Chondrocyte (in vitro differentiated cells): ENCODE results near the gene TCF7L1. TPM values are rescaled to one million over a fixed set of nuclear protein-coding genes. Genes with fewer than 3 reads are reported as not detected.

Experiments
- DNase-seq: peaks from one replicate; pipeline ENCODE4 v3.0.0; 2021; ENCODE audit warnings: mixed read lengths, low spot score
- H3K27ac Mint-ChIP-seq: one replicate; pipeline ENCODE4 v1.8.0; 2021; ENCODE audit warnings: mild to moderate bottlenecking, moderate library complexity, mixed read lengths; ENCODE audit not compliant: unreplicated experiment
- H3K27me3 Mint-ChIP-seq: 2 replicates; pipeline ENCODE4 v1.8.0; 2021; ENCODE audit warnings: low read depth, mixed read lengths
- H3K36me3 Mint-ChIP-seq: 2 replicates; pipeline ENCODE4 v1.8.0; 2021; ENCODE audit warnings: low read depth, mixed read lengths
- H3K4me1 Mint-ChIP-seq: 2 replicates; pipeline ENCODE4 v1.8.0; 2021; ENCODE audit warnings: low read depth, mild to moderate bottlenecking, mixed read lengths
- H3K4me3 Mint-ChIP-seq: one replicate; pipeline ENCODE4 v1.8.0; 2021; ENCODE audit warnings: mild to moderate bottlenecking, moderate library complexity, mixed read lengths; ENCODE audit not compliant: unreplicated experiment
- H3K9me3 Mint-ChIP-seq: 2 replicates; pipeline ENCODE4 v1.8.0; 2021; ENCODE audit warnings: low read depth, mixed read lengths
- total RNA-seq: library from RNA; stranded (reverse); gene quantifications from 3 replicates; pipeline ENCODE4 v1.2.1, GENCODE V29; 2021
- TF ChIP-seq, protein P1 (sequence below): fragments of 200-600 bp; sonication (generic); IDR thresholded peaks from 2 replicates; pipeline ENCODE4 v1.5.0; 2021; ENCODE audit warnings: antibody characterized with exemption, mild to moderate bottlenecking, moderate library complexity

The TCF7L1 gene
- total RNA-seq, 1 donor from 2014 or later, result 35.0 TPM

DNA sequence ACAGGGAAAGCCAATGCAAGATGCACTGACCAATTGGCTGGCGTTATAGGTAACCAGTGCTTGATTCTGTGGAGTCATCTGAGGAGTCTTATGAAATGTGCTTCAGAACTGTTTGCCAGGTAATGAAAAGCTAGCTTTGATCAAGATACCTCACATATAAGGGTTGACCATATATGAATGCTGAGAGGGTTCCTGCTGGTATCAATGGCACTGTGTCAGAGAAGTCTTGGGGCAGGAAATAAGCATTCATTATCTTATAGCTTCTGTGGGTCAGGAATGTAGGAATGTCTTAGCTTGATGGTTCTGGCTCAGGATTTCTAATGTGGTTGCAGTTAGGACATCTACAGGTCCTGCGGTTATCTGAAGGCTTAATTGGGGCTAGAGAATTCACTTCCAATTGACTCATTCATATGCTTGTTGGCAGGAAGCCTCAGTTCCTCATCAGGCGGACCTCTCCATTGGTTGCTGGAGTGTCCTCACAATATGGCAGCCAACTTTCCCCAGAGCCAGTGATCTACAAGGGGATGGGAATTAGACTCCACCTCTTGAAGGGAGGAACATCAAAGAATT is 22.1 kb upstream of the TCF7L1 start:
- no peaks in the 10 kb centered on the region for H3K9me3 Mint-ChIP-seq
- TF ChIP-seq, protein P1, sequence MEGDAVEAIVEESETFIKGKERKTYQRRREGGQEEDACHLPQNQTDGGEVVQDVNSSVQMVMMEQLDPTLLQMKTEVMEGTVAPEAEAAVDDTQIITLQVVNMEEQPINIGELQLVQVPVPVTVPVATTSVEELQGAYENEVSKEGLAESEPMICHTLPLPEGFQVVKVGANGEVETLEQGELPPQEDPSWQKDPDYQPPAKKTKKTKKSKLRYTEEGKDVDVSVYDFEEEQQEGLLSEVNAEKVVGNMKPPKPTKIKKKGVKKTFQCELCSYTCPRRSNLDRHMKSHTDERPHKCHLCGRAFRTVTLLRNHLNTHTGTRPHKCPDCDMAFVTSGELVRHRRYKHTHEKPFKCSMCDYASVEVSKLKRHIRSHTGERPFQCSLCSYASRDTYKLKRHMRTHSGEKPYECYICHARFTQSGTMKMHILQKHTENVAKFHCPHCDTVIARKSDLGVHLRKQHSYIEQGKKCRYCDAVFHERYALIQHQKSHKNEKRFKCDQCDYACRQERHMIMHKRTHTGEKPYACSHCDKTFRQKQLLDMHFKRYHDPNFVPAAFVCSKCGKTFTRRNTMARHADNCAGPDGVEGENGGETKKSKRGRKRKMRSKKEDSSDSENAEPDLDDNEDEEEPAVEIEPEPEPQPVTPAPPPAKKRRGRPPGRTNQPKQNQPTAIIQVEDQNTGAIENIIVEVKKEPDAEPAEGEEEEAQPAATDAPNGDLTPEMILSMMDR, result no peak
- DNase-seq, result no peak
- H3K4me1 Mint-ChIP-seq, result peaks cover 2% of the 10 kb centered on the region
- peaks cover 2% of the 10 kb centered on the region for H3K27me3 Mint-ChIP-seq
- no peak overlapping the region for H3K27ac Mint-ChIP-seq
- H3K4me3 Mint-ChIP-seq, result no peak overlapping the region
- H3K36me3 Mint-ChIP-seq, result no peaks in the 10 kb centered on the region

DNA sequence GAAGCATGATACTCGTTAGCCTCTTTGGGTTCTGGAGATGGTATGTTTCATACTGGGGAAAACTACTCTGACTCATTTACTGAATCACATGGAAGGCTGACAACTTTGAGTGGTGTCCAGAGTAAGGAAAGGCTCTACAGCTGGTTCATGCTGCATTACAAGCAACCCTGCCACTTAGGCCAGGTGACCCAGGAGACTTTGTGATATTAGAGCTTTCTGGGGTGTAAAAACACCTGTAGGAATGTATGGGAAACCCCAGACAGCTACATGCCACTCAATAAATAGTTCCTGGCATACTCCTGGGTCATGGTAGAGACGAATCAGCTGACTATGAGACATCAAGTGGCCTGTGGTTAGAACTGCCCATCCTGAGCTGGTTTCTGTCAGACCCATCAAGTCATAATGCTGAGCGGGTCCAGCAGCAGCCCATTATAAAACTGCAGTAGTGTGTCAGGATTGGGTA is 21.3 kb upstream of the TCF7L1 start:
- TF ChIP-seq, protein P1, result no peak
- peaks cover 2% of the 10 kb centered on the region for H3K27me3 Mint-ChIP-seq
- H3K4me3 Mint-ChIP-seq, result no peak overlapping the region
- DNase-seq, result no peak
- peaks cover 2% of the 10 kb centered on the region for H3K4me1 Mint-ChIP-seq
- H3K27ac Mint-ChIP-seq, result no peak overlapping the region
- no peaks in the 10 kb centered on the region for H3K36me3 Mint-ChIP-seq
- H3K9me3 Mint-ChIP-seq, result no peaks in the 10 kb centered on the region

DNA sequence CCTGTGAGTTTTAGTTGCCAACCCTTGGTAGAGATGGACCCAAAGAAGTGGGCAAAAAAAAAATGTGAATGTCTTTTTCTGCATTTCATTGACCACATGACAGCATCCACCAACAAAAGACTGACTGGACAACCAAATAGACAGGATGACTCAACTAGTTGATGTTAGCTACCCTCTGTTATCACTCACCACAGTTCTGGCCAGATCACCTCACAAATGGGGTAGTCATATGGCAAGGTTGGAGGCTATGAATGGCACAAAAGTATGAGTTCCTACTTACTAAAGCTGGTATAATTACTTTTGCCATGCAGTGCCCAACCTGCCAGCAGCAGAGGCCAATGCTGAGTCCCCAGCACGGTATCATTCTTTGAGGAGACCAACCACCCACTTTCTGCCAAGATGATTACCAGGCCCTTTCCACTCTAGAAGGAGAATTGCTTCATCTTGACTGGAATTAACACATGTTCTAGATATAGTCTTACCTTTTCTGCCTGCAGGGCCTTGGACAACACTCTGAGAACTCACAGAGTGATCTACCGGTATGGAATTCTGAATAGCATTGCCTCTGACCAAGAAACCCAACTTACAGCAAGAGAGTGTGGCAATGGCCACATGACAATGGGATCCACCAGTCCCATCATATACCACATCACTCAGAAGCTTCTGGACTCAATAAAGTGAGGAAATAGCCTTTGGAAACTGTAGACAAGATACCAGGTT is 20.1 kb upstream of the TCF7L1 start:
- Mint-ChIP-seq H3K27me3 (peaks cover 5% of the 10 kb centered on the region), H3K36me3 (no peaks in the 10 kb centered on the region), H3K4me3 (no peak overlapping the region), H3K27ac (no peak overlapping the region), H3K4me1 (peaks cover 4% of the 10 kb centered on the region), H3K9me3 (no peaks in the 10 kb centered on the region)
- DNase-seq, result no peak
- TF ChIP-seq, protein P1, result no peak

DNA sequence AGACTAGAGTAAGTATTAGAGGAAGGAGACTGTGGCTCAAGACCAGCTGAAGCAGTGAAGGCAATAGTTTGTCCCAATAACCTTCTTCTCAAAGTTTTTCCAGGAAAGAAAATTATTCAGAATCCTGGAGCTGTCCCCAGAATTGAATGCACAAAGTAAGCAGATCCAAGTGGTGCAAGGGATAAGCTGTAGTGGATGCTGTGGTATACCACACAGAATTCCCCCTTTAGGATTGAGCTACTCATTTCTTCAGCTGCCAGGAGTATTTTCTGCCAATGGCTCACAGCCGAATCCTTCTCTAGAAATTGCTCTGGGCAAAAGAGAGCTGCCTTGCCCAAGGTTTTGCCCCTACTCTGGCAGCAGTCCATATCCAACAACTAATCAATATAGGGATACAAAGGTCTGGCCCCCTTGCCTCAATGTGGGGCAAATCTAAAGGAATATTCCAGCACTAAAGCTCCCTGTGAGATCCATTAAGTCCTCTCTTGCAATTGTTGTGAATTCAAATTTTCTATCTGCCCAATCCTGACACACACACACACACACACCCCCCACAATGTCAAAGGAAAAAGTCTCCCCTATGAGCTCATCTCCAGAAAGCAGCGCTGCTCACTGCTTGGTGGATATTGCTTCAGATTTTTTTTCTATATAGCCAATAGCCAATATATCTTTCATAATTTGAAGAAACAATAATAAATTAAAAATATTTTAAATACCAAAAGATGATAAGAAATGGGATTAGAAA is 18.4 kb upstream of the TCF7L1 start:
- Mint-ChIP-seq H3K4me1 (peaks cover 5% of the 10 kb centered on the region), H3K36me3 (no peaks in the 10 kb centered on the region), H3K27ac (no peak overlapping the region), H3K27me3 (peaks cover 5% of the 10 kb centered on the region), H3K9me3 (no peaks in the 10 kb centered on the region), H3K4me3 (no peak overlapping the region)
- no peak for DNase-seq
- TF ChIP-seq, protein P1, result no peak

DNA sequence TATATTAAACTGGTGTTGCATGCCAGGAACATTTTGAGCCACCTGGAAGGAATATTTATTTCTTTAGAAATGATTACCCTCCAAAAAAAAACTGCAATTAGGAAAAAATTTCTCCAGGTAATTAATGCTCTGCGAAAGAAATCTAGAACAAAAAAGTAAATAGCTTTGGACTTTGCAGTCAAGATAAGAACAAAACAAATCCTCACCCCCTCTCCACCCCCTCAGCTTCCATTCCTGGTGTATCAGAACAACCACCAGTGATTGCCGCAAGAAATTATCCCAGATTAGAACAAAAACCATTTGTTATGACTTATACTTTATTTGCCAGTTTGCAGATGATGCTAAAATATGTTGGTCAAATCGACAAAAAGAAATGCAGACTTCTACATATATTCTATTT is 17.0 kb upstream of the TCF7L1 start:
- H3K9me3 Mint-ChIP-seq, result no peaks in the 10 kb centered on the region
- no peaks in the 10 kb centered on the region for H3K36me3 Mint-ChIP-seq
- DNase-seq, result no peak
- peaks cover 5% of the 10 kb centered on the region for H3K4me1 Mint-ChIP-seq
- H3K27me3 Mint-ChIP-seq, result peaks cover 5% of the 10 kb centered on the region
- no peak overlapping the region for H3K27ac Mint-ChIP-seq
- TF ChIP-seq, protein P1, result no peak
- H3K4me3 Mint-ChIP-seq, result no peak overlapping the region
